T47D (cell line): ENCODE data around the gene MED27.

Experiments
- DNase-seq, 2 experiments: peaks; one replicate each; pipeline versions ENCODE4 v3.0.0 to v3.0.0-alpha.2; 2011 to 2012; ENCODE audit warnings: low read depth in 1 of 2, low spot score in 1 of 2
- JUND ChIP-seq: IDR thresholded peaks from 2 replicates; pipeline ENCODE4 v1.6.1; 2012; ENCODE audit warnings: low read depth
- in situ Hi-C: cut with HindIII; loops from 2 replicates; pipeline ENCODE4 v1.10.0; 2016; ENCODE audit warnings: low sequenced_read_pairs, low pct_unique_long_range_greater_than_20kb

MED27 gene

DNA sequence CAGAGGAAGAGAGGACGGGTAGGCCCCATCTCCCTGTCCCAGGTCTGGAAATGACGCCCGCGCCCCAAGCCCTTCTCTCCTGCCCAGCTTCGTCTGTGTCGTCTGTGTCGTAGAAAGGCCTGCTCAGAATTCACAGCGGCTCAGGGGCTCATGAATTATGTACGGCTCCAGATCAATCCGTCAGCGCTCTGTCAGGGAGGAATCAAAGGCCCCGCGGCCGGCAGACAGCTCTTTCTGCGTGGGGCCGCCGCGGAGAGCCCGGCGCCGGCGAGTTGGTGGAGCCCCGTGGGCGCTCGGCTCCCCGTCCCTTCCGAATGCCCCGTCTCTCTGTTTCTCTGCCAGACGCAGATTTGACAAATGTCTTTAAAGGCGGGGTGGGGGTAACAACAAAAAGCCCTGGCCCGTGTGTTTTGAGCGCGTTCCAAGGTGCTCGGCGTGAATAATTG lies 255.9 kb downstream of the MED27 start:
- DNase-seq: no peak
- no peak for TF ChIP-seq JUND
- in situ Hi-C loops: no loop called here

DNA sequence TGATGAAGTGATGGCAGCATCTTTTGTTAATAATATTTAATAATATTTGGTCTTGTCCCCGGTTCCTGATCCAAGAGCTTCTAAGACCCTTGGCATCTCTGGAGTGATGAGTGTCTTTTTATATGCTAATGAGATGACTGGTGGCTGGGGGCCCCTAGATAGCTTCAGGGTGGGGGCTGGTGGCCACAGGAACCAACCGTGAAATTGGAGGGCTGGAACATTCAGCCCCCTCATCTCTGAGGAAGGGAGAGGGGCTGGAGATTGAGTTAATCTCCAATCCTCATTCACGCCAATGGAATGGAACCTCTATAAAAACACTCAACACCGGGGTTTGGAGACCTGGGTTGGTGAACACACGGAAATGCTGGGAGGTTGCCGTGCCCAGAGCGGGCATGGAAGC lies 261.6 kb downstream of the MED27 start:
- in situ Hi-C loops: no loop called here
- TF ChIP-seq JUND: no peak
- no peak for DNase-seq

DNA sequence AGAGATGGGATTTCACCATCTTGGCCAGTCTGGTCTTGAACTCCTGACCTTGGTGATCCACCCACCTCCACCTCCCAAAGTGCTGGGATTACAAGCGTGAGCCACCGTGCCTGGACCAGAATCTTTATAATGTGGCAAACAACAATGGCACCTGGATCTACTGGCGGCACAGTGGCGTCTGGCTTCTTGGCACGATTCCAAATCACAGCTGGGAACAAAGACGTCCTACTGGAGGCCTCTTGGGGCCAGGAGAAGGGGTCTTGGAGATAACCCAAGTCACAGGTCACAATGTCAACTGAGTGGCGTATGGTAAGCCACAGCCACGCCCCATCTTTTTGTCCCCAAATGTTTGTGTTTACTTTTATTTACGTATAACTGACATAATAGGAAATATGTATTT lies 262.0 kb downstream of the MED27 start:
- in situ Hi-C loops: no loop called here
- TF ChIP-seq JUND: no peak
- DNase-seq: no peak

DNA sequence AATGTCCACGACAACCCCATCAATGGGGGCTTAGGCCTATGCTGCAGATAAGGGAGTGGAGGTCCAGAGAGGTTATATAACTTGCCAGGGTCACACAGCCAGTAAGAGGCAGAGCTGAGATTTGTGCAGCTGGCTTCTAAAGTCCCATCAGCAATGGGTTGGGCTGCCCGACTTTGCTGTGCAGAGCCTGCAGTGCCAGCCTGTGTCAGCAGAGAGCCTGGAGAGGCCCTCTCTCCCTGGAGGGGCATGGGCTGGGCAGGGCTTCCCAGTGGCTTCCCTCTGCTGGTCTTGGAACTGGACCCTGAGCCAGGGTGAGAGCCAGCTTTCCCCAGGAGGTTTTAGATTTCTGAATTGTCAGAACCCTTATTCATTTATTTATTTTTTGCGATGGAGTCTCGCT lies 262.6 kb downstream of the MED27 start:
- in situ Hi-C loops: no loop called here
- DNase-seq: no peak
- no peak for TF ChIP-seq JUND

DNA sequence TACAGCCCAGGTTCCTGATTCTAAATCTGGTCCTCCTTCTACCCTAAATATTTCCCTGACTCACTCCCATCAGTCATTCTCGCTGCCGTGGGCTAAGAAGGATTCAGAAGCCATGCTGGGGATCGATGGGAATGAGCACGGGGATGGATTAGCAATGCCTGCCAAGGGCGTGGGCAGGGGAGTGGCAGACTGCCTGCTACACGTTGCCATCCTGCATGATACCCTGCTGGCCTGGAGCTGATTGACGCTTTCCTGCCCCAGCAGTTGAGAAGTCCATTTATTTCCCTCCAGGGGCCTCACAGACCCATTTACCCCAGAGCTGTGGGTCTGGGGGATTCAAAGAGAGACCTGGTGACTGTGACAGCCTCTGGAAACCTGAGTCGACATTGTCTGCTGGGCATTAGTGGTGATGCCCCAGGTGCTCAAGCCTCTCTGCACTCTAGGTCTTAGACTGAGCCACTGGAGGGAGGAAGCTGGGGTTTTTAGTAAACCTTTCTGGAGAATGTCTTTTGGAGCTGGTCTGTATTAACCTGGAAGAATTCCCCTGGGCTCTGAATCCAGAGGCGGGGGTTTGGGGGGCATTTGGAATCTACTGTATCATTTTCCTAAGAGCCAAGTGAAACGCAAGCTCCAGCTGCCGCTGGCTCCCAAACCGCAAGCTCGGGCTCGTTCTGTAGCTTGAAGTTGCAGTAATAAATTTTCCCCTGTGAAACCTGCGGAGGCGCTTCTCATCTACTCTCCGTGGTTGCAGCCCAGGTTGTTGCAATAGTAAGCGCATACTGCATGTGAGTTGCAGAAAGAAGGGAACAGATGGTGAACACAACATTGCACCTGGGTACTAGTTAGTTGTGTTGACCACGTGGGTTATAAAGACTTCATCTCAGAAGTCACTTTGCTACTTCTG lies 263.4 kb downstream of the MED27 start:
- in situ Hi-C loops: no loop called here
- TF ChIP-seq JUND: no peak
- DNase-seq: peak; percentile 65 to 68

DNA sequence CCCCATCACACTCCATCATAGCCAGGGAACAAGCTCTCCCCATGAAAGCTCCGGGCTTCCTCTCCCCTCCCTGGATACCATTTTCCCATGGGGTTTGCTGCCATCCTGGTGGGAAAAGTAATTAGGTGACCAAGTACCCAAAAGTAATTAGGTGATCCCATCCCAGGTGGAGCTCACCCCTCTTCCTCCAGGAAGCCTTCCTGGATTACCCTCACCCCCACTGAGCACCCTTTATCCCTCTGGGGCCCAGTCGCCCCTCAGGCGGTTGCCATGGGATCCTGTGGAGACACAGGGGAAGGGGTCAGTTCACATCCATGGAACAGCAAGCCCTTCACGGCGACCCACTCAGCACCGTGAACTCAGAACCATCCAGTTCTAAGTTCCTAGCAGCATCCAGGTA lies 265.0 kb downstream of the MED27 start:
- TF ChIP-seq JUND: no peak
- in situ Hi-C loops: no loop called here
- no peak for DNase-seq

DNA sequence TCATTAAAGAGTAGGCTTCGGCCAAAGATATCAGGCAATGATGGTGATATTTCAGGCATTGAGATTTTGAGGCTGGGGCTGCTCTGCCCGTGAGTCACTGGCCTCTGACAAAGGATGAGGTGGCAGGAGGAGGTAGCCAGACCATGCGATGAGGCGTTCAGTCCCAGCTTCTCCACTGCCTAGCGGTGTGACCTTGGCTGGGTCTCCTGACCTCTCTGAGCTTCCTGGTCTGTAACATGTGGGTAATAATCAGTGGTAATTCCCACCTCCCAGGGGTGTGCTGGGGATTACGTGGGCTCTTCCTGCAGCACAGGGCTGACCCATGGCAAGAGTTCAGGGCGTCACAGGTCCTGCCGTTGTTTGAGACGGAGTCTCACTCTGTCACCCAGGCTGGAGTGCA lies 266.6 kb downstream of the MED27 start:
- DNase-seq: no peak
- in situ Hi-C loops: no loop called here
- no peak for TF ChIP-seq JUND

DNA sequence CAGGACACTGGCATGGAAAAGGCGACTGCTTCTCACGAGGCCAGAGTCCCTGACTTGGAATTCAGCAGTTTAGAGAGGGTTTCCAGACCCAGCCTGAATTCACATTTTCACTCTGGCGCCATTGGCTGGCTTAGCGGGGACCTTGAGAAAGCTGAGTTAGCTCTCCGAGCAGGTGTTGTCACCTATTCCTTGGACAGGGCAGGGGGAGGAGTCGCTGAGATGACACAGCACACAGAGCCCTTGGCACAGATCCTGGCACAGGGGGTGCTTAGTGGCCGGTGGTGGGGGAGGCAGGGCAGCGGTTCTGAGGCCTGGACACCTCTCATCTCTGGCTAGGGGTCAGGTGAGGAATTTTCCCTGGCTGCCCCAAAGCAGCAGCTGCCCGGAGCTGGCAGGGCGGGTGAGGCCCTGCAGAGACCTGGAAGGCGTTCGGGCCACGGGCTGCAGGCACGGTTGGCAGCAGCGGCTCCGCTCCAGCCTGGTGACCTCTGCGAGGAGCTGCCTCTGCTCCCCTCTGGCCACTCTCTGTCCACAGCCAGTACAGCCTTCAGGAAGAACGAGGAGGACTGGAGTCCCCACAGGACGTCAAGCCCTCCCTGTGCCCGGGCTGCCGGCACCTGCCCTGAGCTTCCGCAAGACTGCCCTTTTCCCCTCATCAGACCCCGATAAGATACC lies 267.4 kb downstream of the MED27 start:
- no peak for TF ChIP-seq JUND
- DNase-seq: no peak
- in situ Hi-C loops: no loop called here

DNA sequence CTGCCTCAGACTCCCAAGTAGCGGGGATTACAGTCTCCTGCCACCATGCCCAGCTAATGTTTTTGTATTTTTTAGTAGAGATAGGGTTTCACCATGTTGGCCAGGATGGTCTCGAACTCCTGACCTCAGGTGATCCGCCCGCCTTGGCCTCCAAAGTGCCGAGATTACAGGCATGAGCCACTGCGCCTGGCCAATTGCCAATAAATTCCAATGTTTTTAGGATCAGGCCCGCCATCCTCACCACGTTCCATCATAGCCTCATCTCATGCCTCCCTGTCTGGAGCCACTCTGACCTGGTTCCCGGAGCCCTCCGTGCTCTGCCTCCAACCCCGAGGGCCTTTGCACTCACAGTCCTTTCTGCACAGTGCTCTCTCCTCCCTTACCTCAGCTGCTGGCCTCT lies 268.3 kb downstream of the MED27 start:
- DNase-seq: no peak
- in situ Hi-C loops: no loop called here
- no peak for TF ChIP-seq JUND

DNA sequence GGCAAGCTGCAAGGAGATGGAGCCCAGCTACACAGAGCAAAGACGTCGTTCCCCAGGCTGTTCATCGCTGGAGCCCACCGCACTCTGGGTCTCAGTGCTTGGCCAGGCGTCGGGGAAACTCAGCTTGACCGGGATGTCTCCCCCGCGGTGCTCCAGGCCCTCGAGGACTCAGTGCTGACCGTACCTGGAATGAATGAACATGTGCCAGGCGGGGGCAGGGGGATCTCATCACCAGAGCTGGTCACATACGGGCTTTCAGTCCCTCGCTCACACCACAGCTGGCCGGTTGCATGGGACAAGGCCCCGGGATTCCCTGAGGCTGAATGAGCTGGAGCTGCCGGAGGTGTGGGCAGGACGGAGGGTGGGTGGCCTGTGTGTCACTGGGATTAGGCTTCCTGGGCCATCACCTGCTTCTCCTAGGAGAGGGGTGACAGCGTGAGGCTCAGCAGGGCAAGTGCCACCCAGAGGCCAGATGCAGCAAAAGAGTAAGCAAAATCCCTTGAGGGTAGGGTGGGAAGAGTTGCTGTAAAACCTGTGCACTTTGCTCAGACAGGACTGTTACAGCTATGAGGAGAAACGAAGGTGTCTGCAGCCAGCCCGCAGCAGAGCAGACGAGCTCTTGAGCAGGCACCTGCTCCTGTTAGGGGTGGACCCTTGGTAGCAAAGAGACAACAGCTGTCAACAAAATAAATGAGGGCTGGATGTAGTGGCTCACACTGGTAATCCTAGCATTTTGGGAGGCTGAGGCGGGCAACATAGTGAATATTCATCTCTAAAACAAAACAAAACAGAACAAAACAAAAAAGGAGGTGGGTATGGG lies 269.1 kb downstream of the MED27 start:
- in situ Hi-C loops: no loop called here
- peak; percentile 54 to 66 for DNase-seq
- no peak for TF ChIP-seq JUND
